BE2C (cell line): ENCODE measurements around the gene CDK5R2.

Source experiments
- DNase-seq: peaks from one replicate; pipeline ENCODE4 v3.0.0-alpha.2; 2020
- H3K27me3 ChIP-seq: fragments of 250-450 bp; sonication (Bioruptor Pico); 2 replicates; pipeline ENCODE4 v1.5.1; 2020; ENCODE audit warnings: mild to moderate bottlenecking
- H3K36me3 ChIP-seq: fragments of 250-450 bp; sonication (Bioruptor Pico); 2 replicates; pipeline ENCODE4 v1.5.1; 2020; ENCODE audit warnings: mild to moderate bottlenecking
- H3K4me1 ChIP-seq: fragments of 250-450 bp; sonication (Bioruptor Pico); 2 replicates; pipeline ENCODE4 v1.5.1; 2020
- H3K4me3 ChIP-seq: 2 replicates; pipeline ENCODE4 v1.5.1; 2011; ENCODE audit warnings: low read depth, low read length
- H3K9me3 ChIP-seq: fragments of 250-450 bp; sonication (Bioruptor Pico); 2 replicates; pipeline ENCODE4 v1.5.1; 2020
- CTCF ChIP-seq: IDR thresholded peaks from 2 replicates; pipeline ENCODE4 v1.5.1; 2012; ENCODE audit warnings: mild to moderate bottlenecking, low read depth, low read length

Gene CDK5R2

GRCh38 chr2:218993345-218994315 is 34.2 kb downstream of the CDK5R2 start, which contains the start of gene CRYBA2:
CRYBA2 (minus strand) TSS chr2:218993422; CDS start chr2:218993176, 246 bp downstream.
- Histone ChIP-seq H3K4me3 (no peak within 1 kb of the TSS), H3K9me3 (no peaks in the 10 kb centered on the region), H3K27me3 (no peaks in the 10 kb centered on the region), H3K36me3 (no peaks in the 10 kb centered on the region), H3K4me1 (peaks cover 40% of the 10 kb centered on the region)
- no peak for TF ChIP-seq CTCF
- no peak for DNase-seq

GRCh38 chr2:218995561-218995960 is 36.1 kb downstream of the CDK5R2 start:
- TF ChIP-seq CTCF: no peak
- Histone ChIP-seq H3K27me3 (no peaks in the 10 kb centered on the region), H3K36me3 (no peaks in the 10 kb centered on the region), H3K4me1 (peaks cover 49% of the 10 kb centered on the region), H3K9me3 (no peaks in the 10 kb centered on the region), H3K4me3 (no peak overlapping the region)
- no peak for DNase-seq

DNA sequence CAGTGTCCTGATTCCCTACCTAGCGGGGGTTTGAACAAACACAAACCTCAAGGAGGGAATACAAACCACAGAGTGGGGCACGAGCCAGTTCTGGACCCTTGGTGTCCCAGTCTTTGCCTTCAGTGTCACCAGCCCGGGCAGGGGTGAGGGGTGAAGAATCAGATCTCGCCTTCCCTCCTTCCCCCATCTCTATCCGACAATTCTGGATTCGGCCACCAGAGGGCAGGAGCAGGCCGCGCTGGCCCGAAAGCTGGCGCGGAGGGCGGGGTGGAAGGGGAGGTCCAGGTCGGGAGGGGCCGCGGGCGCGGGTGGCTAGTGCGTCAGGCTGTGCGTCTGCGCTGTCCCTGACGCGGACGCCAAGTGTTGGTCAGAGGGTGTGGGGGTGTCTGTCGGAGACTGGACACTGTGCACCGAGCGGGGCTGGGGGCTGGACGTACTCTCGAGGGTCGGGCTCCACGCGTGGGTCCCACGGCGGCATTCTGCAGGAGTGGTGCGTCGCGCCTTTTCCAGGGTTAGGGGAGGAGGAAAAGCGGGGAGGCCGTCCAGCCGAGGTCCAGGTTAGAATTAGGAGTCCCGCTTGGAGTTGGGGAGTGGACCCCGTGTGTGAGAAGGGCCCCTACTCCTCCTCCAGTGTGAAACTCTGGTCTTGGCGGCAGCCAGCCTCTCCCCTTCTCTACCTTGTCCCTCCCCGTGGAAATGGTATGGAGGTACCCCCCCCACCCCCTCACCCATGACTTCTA is 36.7 kb downstream of the CDK5R2 start:
- TF ChIP-seq CTCF: peak; percentile 87
- no peaks in the 10 kb centered on the region for H3K27me3 ChIP-seq
- H3K9me3 ChIP-seq: no peaks in the 10 kb centered on the region
- peaks cover 55% of the 10 kb centered on the region for H3K4me1 ChIP-seq
- peak overlapping the region; percentile 59 for H3K4me3 ChIP-seq
- DNase-seq: peak; percentile 95
- no peaks in the 10 kb centered on the region for H3K36me3 ChIP-seq

- H3K4me1 ChIP-seq: peaks cover 59% of the 10 kb centered on the region
- H3K27me3 ChIP-seq: no peaks in the 10 kb centered on the region
- H3K9me3 ChIP-seq: no peaks in the 10 kb centered on the region
- no peak for TF ChIP-seq CTCF
- H3K4me3 ChIP-seq: peak overlapping the region; percentile 59
- peak; percentile 79 for DNase-seq
- no peaks in the 10 kb centered on the region for H3K36me3 ChIP-seq
These were observed 37.5 kb downstream of the CDK5R2 start for GRCh38 chr2:218996937-218997336.

DNA sequence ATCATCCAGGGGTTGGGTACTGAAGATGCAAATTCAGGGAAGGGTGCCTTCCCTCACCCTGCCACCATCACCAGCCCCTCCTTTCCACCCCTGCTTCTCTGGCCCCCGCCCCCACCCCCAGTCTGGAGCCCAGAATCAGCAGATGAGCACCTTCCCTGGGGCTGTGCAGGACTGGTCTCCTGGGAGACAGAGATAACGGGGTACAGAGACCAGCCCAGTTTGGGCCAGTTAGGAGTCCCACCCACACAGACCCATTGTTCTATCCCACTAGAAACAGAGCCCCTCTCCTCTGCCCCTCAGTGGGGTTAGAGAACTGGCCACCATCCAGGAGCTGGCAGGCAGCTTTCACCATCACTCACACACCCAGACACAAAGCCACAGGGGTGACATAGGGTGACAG is 38.3 kb downstream of the CDK5R2 start:
- peak; percentile 81 for DNase-seq
- H3K36me3 ChIP-seq: no peaks in the 10 kb centered on the region
- no peaks in the 10 kb centered on the region for H3K9me3 ChIP-seq
- H3K4me1 ChIP-seq: peaks cover 57% of the 10 kb centered on the region
- no peak for TF ChIP-seq CTCF
- H3K4me3 ChIP-seq: peak overlapping the region; percentile 13; the same call in 1 of the 2 replicates
- no peaks in the 10 kb centered on the region for H3K27me3 ChIP-seq
